IgD-negative memory B cell (primary cell): ENCODE data around the gene KLK15. TPM values are rescaled to one million over a fixed set of nuclear protein-coding genes. Genes with fewer than 3 reads are reported as not detected.
A peak's percentile ranks its signal among the peaks of the same experiment; 100 is the strongest.

Source experiments
- H3K27ac Mint-ChIP-seq, 3 donors: one replicate each; pipeline ENCODE4 v1.8.0; 2020 to 2022; ENCODE audit warnings: mild to moderate bottlenecking in 3 of 3, mixed read lengths in 3 of 3, moderate library complexity in 1 of 3
- H3K27me3 Mint-ChIP-seq: one replicate; pipeline ENCODE4 v1.8.0; 2021; ENCODE audit warnings: mixed read lengths
- H3K36me3 Mint-ChIP-seq: one replicate; pipeline ENCODE4 v1.8.0; 2020; ENCODE audit warnings: mild to moderate bottlenecking, mixed read lengths
- H3K4me1 Mint-ChIP-seq, 3 donors: one replicate each; pipeline ENCODE4 v1.8.0; 2020 to 2022; ENCODE audit warnings: mixed read lengths in 3 of 3, mild to moderate bottlenecking in 1 of 3
- H3K4me3 Mint-ChIP-seq, 4 donors: one replicate each; pipeline ENCODE4 v1.8.0; 2020 to 2022; ENCODE audit warnings: mild to moderate bottlenecking in 4 of 4, mixed read lengths in 4 of 4, moderate library complexity in 3 of 4
- H3K9me3 Mint-ChIP-seq, 3 donors: one replicate each; pipeline ENCODE4 v1.8.0; 2020 to 2021; ENCODE audit warnings: mixed read lengths in 3 of 3, mild to moderate bottlenecking in 1 of 3
- polyA plus RNA-seq: library from polyadenylated mRNA; unstranded; fragments of 300-500 nt; fragmentation: Illumina TruSeq; gene quantifications from one replicate; pipeline ENCODE4 v1.2.3, GENCODE V29; 2021

KLK15 gene
- polyA plus RNA-seq, 1 donor from 2014 or later = not detected

GRCh38 chr19:50858886-50859285, 25.5 kb upstream of the KLK15 start:
- H3K27ac Mint-ChIP-seq = no peak overlapping the region
- H3K27me3 Mint-ChIP-seq = peaks cover 42% of the 10 kb centered on the region
- peaks cover 1% of the 10 kb centered on the region for H3K36me3 Mint-ChIP-seq
- no peak overlapping the region for H3K4me3 Mint-ChIP-seq
- peaks cover 2 to 14% (median 6%) of the 10 kb centered on the region in 3 donors for H3K9me3 Mint-ChIP-seq
- H3K4me1 Mint-ChIP-seq = peaks cover 0 to 3% (median 0%) of the 10 kb centered on the region in 3 donors

- H3K27ac Mint-ChIP-seq = peak overlapping the region in 1 of 3 donors; percentile 11
These were observed 24.0 kb upstream of the KLK15 start for GRCh38 chr19:50857366-50857765.

GRCh38 chr19:50854636-50855410, 21.4 kb upstream of the KLK15 start, which contains the start of gene KLK3:
Gene KLK3, plus strand, starts transcription at chr19:50854915. Its CDS starts 41 bp downstream, at chr19:50854956.
- H3K4me3 Mint-ChIP-seq = no peak within 1 kb of the TSS
- H3K4me1 Mint-ChIP-seq = peaks cover 0 to 5% (median 0%) of the 10 kb centered on the region in 3 donors
- peaks cover 1% of the 10 kb centered on the region for H3K36me3 Mint-ChIP-seq
- H3K27me3 Mint-ChIP-seq = peaks cover 29% of the 10 kb centered on the region
- H3K27ac Mint-ChIP-seq = no peak within 1 kb of the TSS
- H3K9me3 Mint-ChIP-seq = peaks cover 0 to 6% (median 0%) of the 10 kb centered on the region in 3 donors

More at GRCh38 chr19:50857366-50857765, 24.0 kb upstream of the KLK15 start:
- peaks cover 1% of the 10 kb centered on the region for H3K36me3 Mint-ChIP-seq
- peaks cover 0 to 4% (median 0%) of the 10 kb centered on the region in 3 donors for H3K4me1 Mint-ChIP-seq
- H3K9me3 Mint-ChIP-seq = peaks cover 2 to 18% (median 6%) of the 10 kb centered on the region in 3 donors
- peaks cover 42% of the 10 kb centered on the region for H3K27me3 Mint-ChIP-seq
- no peak overlapping the region for H3K4me3 Mint-ChIP-seq

GRCh38 chr19:50851620-50852019, 18.2 kb upstream of the KLK15 start:
- Mint-ChIP-seq H3K36me3 (peaks cover 1% of the 10 kb centered on the region), H3K27me3 (peaks cover 28% of the 10 kb centered on the region), H3K4me3 (no peak overlapping the region), H3K9me3 (peaks cover 0 to 6% (median 0%) of the 10 kb centered on the region in 3 donors), H3K4me1 (peaks cover 0 to 5% (median 0%) of the 10 kb centered on the region in 3 donors), H3K27ac (no peak overlapping the region)

GRCh38 chr19:50850738-50851137, 17.4 kb upstream of the KLK15 start:
- H3K4me1 Mint-ChIP-seq = peaks cover 0 to 5% (median 0%) of the 10 kb centered on the region in 3 donors
- H3K36me3 Mint-ChIP-seq = peaks cover 1% of the 10 kb centered on the region
- H3K27ac Mint-ChIP-seq = no peak overlapping the region
- peaks cover 0 to 6% (median 0%) of the 10 kb centered on the region in 3 donors for H3K9me3 Mint-ChIP-seq
- H3K4me3 Mint-ChIP-seq = no peak overlapping the region
- peaks cover 20% of the 10 kb centered on the region for H3K27me3 Mint-ChIP-seq

GRCh38 chr19:50844296-50844935, 11.0 kb upstream of the KLK15 start:
- no peaks in the 10 kb centered on the region for H3K36me3 Mint-ChIP-seq
- H3K4me3 Mint-ChIP-seq = no peak overlapping the region
- H3K27ac Mint-ChIP-seq = no peak overlapping the region
- peaks cover 11% of the 10 kb centered on the region for H3K27me3 Mint-ChIP-seq
- H3K9me3 Mint-ChIP-seq = peaks cover 9 to 18% (median 15%) of the 10 kb centered on the region in 3 donors
- no peaks in the 10 kb centered on the region for H3K4me1 Mint-ChIP-seq

- Mint-ChIP-seq H3K27me3 (peaks cover 8% of the 10 kb centered on the region), H3K27ac (no peak overlapping the region), H3K9me3 (peaks cover 9 to 18% (median 15%) of the 10 kb centered on the region in 3 donors), H3K4me3 (peak overlapping the region in 1 of 4 donors; percentile 17), H3K36me3 (no peaks in the 10 kb centered on the region), H3K4me1 (no peaks in the 10 kb centered on the region)
These were observed 10.4 kb upstream of the KLK15 start for GRCh38 chr19:50843701-50844221.

GRCh38 chr19:50843205-50843604, 9.8 kb upstream of the KLK15 start:
- Mint-ChIP-seq H3K4me3 (no peak overlapping the region), H3K27ac (no peak overlapping the region), H3K4me1 (peaks cover 0 to under 1% (median under 1%) of the 10 kb centered on the region in 3 donors), H3K36me3 (no peaks in the 10 kb centered on the region), H3K27me3 (peaks cover 7% of the 10 kb centered on the region), H3K9me3 (peaks cover 9 to 18% (median 15%) of the 10 kb centered on the region in 3 donors)

- H3K9me3 Mint-ChIP-seq = peaks cover 9 to 18% (median 15%) of the 10 kb centered on the region in 3 donors
- peaks cover 9% of the 10 kb centered on the region for H3K27me3 Mint-ChIP-seq
- no peak overlapping the region for H3K27ac Mint-ChIP-seq
- no peak overlapping the region for H3K4me3 Mint-ChIP-seq
- peaks cover 1% of the 10 kb centered on the region for H3K36me3 Mint-ChIP-seq
- H3K4me1 Mint-ChIP-seq = peaks cover 0 to 4% (median 2%) of the 10 kb centered on the region in 3 donors
These were observed 8.8 kb upstream of the KLK15 start for GRCh38 chr19:50842130-50842529.

- peaks cover 9 to 18% (median 15%) of the 10 kb centered on the region in 3 donors for H3K9me3 Mint-ChIP-seq
- peaks cover 15% of the 10 kb centered on the region for H3K27me3 Mint-ChIP-seq
- peaks cover 5 to 14% (median 9%) of the 10 kb centered on the region in 3 donors for H3K4me1 Mint-ChIP-seq
- H3K4me3 Mint-ChIP-seq = peak overlapping the region in 2 of 4 donors; percentile 28 to 50
- H3K27ac Mint-ChIP-seq = no peak overlapping the region
- H3K36me3 Mint-ChIP-seq = peaks cover 2% of the 10 kb centered on the region
These were observed 6.6 kb upstream of the KLK15 start for GRCh38 chr19:50839712-50840655.

- no peak overlapping the region for H3K27ac Mint-ChIP-seq
- peaks cover 5 to 14% (median 9%) of the 10 kb centered on the region in 3 donors for H3K4me1 Mint-ChIP-seq
- H3K9me3 Mint-ChIP-seq = peaks cover 0 to 12% (median 9%) of the 10 kb centered on the region in 3 donors
- H3K36me3 Mint-ChIP-seq = peaks cover 2% of the 10 kb centered on the region
- peaks cover 14% of the 10 kb centered on the region for H3K27me3 Mint-ChIP-seq
- H3K4me3 Mint-ChIP-seq = peak overlapping the region in 2 of 4 donors; percentile 21 to 75
These were observed 4.9 kb upstream of the KLK15 start for GRCh38 chr19:50838239-50838638.

GRCh38 chr19:50837300-50837699, 3.9 kb upstream of the KLK15 start:
- H3K9me3 Mint-ChIP-seq = peaks cover 0 to 10% (median 2%) of the 10 kb centered on the region in 3 donors
- peaks cover 2% of the 10 kb centered on the region for H3K36me3 Mint-ChIP-seq
- peak overlapping the region in 1 of 3 donors; percentile 28 for H3K27ac Mint-ChIP-seq
- peaks cover 5 to 14% (median 9%) of the 10 kb centered on the region in 3 donors for H3K4me1 Mint-ChIP-seq
- H3K4me3 Mint-ChIP-seq = peak overlapping the region; percentile 68 to 89 (median 84)
- H3K27me3 Mint-ChIP-seq = peaks cover 14% of the 10 kb centered on the region

- Mint-ChIP-seq H3K9me3 (peaks cover 0 to 6% (median 0%) of the 10 kb centered on the region in 3 donors), H3K27me3 (peaks cover 14% of the 10 kb centered on the region), H3K4me1 (peaks cover 5 to 14% (median 9%) of the 10 kb centered on the region in 3 donors), H3K4me3 (peak overlapping the region; percentile 84 to 94 (median 87)), H3K36me3 (peaks cover 2% of the 10 kb centered on the region), H3K27ac (peak overlapping the region in 2 of 3 donors; percentile 28 to 87)
These were observed 3.3 kb upstream of the KLK15 start for GRCh38 chr19:50836543-50837195.
